ENCODE data around the gene AFF1. TPM values are rescaled to one million over a fixed set of nuclear protein-coding genes. Genes with fewer than 3 reads are reported as not detected.

AFF1 gene
- polyA plus RNA-seq, 1 donor (not counting 4 experiments of a cell fraction or from before 2014, with no cell fraction given), result 14.4 TPM

DNA sequence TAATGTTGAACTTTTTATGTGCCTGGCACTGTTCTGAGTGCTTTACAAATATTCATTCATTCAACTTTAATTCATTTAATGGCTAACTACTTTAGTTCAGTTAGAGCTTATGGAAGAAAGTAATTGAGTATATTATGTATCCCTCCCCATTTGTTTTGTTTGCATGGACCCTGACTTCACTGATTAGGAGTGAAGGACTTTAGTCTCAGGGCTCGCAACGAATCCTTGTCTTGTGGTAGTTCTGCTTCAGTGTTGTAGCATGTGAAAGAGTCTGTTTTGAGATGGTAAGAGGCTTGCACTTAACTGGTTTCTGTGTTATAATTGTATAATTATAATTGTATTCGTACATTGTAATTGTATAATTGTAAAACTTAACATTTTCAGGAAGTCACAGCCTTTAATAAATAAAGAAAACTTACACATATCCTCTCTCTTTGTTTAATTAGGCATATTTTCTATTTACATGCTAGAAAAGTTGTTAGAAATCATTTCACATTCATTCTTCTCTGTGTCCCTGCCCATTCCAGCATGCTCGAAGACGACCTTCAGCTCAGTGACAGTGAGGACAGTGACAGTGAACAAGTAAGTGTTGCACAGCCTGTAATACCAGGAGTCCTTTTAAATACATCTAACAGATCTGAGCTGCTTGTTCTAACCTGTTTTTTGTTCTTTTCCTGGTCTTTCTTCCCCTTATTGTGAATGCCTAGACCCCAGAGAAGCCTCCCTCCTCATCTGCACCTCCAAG, 170.5 kb downstream of the AFF1 start:
- Histone ChIP-seq H3K27me3 (ENCODE audit: control insufficient read depth, extremely low read depth, insufficient read depth, low read length) (no peaks in the 10 kb centered on the region), H3K4me1 (ENCODE audit: control insufficient read depth, extremely low read depth, insufficient read depth, low read length) (peaks cover 45% of the 10 kb centered on the region), H3K9me3 (ENCODE audit: control insufficient read depth, low read depth, low read length) (no peaks in the 10 kb centered on the region), H3K79me2 (ENCODE audit: control insufficient read depth, insufficient read depth, low read length) (no peaks in the 10 kb centered on the region), H2AFZ (ENCODE audit: control insufficient read depth, low read length) (no peak overlapping the region), H3K4me3 (ENCODE audit: control insufficient read depth in 2 of 3, extremely low read depth in 1 of 3, insufficient read depth in 2 of 3, low read depth in 1 of 3, low read length in 3 of 3) (no peak overlapping the region), H3K27ac (ENCODE audit: control insufficient read depth, insufficient read depth, low read length) (no peak overlapping the region), H3K4me2 (ENCODE audit: control insufficient read depth, extremely low read depth, insufficient read depth, low read depth, low read length) (no peak overlapping the region), H4K20me1 (ENCODE audit: control insufficient read depth, extremely low read depth, insufficient read depth, low read length) (no peaks in the 10 kb centered on the region), H3K9me1 (ENCODE audit: control insufficient read depth, extremely low read depth, insufficient read depth, low read length) (no peaks in the 10 kb centered on the region), H3K36me3 (ENCODE audit: control insufficient read depth in 2 of 2, extremely low read depth in 1 of 2, insufficient read depth in 2 of 2, low read length in 2 of 2) (peaks cover 3 to 6% of the 10 kb centered on the region in 2 experiments), H3K9ac (ENCODE audit: control insufficient read depth, extremely low read depth, insufficient read depth, low read length) (no peak overlapping the region)
- FAIRE-seq, result no peak
- no peak for TF ChIP-seq EZH2 (IDR thresholded peaks at IDR 0.05; ENCODE audit: low read length)
- TF ChIP-seq, protein P1, sequence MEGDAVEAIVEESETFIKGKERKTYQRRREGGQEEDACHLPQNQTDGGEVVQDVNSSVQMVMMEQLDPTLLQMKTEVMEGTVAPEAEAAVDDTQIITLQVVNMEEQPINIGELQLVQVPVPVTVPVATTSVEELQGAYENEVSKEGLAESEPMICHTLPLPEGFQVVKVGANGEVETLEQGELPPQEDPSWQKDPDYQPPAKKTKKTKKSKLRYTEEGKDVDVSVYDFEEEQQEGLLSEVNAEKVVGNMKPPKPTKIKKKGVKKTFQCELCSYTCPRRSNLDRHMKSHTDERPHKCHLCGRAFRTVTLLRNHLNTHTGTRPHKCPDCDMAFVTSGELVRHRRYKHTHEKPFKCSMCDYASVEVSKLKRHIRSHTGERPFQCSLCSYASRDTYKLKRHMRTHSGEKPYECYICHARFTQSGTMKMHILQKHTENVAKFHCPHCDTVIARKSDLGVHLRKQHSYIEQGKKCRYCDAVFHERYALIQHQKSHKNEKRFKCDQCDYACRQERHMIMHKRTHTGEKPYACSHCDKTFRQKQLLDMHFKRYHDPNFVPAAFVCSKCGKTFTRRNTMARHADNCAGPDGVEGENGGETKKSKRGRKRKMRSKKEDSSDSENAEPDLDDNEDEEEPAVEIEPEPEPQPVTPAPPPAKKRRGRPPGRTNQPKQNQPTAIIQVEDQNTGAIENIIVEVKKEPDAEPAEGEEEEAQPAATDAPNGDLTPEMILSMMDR (optimal IDR thresholded peaks at IDR 0.05 in 1 of 3, IDR thresholded peaks at IDR 0.05 in 1 of 3, conservative IDR thresholded peaks at IDR 0.05 in 1 of 3; ENCODE audit: extremely low read depth in 1 of 3, insufficient read depth in 2 of 3, low read length in 3 of 3), result no peak
- no peak for DNase-seq (ENCODE audit: low read depth, low spot score)
- dilution Hi-C loops (cut with MboI; ENCODE audit: extremely low pct_ligation_motif_present, low sequenced_read_pairs), result no loop called here

DNA sequence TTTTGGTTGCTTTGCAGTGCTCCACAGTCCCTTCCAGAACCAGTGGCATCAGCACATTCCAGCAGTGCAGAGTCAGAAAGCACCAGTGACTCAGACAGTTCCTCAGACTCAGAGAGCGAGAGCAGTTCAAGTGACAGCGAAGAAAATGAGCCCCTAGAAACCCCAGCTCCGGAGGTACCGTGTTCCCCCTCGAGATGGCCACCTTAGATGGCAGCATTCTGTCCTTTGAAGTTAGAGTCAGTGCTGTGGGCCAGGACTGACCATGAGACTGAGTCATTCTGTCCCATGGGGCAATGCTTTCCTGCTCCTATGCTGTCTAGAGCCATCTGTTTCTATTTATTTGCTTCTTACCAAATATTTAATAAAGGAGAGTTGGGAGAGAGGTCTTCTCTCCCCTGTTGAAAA, 173.3 kb downstream of the AFF1 start:
- no peak for DNase-seq (ENCODE audit: low read depth, low spot score)
- H3K4me2 ChIP-seq (ENCODE audit: control insufficient read depth, extremely low read depth, insufficient read depth, low read depth, low read length), result peak overlapping the region; percentile 29
- dilution Hi-C loops (cut with MboI; ENCODE audit: extremely low pct_ligation_motif_present, low sequenced_read_pairs), result no loop called here

More for the DNA sequence above, 173.3 kb downstream of the AFF1 start:
- peak overlapping the region in 1 of 3 experiments; percentile 1 for H3K4me3 ChIP-seq (ENCODE audit: control insufficient read depth in 2 of 3, extremely low read depth in 1 of 3, insufficient read depth in 2 of 3, low read depth in 1 of 3, low read length in 3 of 3)
- no peaks in the 10 kb centered on the region for H3K9me3 ChIP-seq (ENCODE audit: control insufficient read depth, low read depth, low read length)
- no peak overlapping the region for H3K9ac ChIP-seq (ENCODE audit: control insufficient read depth, extremely low read depth, insufficient read depth, low read length)
- H4K20me1 ChIP-seq (ENCODE audit: control insufficient read depth, extremely low read depth, insufficient read depth, low read length), result no peaks in the 10 kb centered on the region
- H3K79me2 ChIP-seq (ENCODE audit: control insufficient read depth, insufficient read depth, low read length), result no peaks in the 10 kb centered on the region
- H3K9me1 ChIP-seq (ENCODE audit: control insufficient read depth, extremely low read depth, insufficient read depth, low read length), result no peaks in the 10 kb centered on the region
- TF ChIP-seq EZH2 (IDR thresholded peaks at IDR 0.05; ENCODE audit: low read length), result no peak
- TF ChIP-seq, protein P1 (optimal IDR thresholded peaks at IDR 0.05 in 1 of 3, IDR thresholded peaks at IDR 0.05 in 1 of 3, conservative IDR thresholded peaks at IDR 0.05 in 1 of 3; ENCODE audit: extremely low read depth in 1 of 3, insufficient read depth in 2 of 3, low read length in 3 of 3), result no peak
- H3K27ac ChIP-seq (ENCODE audit: control insufficient read depth, insufficient read depth, low read length), result peak overlapping the region; percentile 10
- FAIRE-seq, result peak; percentile 92
- H2AFZ ChIP-seq (ENCODE audit: control insufficient read depth, low read length), result no peak overlapping the region
- H3K36me3 ChIP-seq (ENCODE audit: control insufficient read depth in 2 of 2, extremely low read depth in 1 of 2, insufficient read depth in 2 of 2, low read length in 2 of 2), result peaks cover 10 to 12% of the 10 kb centered on the region in 2 experiments
- H3K27me3 ChIP-seq (ENCODE audit: control insufficient read depth, extremely low read depth, insufficient read depth, low read length), result no peaks in the 10 kb centered on the region
- H3K4me1 ChIP-seq (ENCODE audit: control insufficient read depth, extremely low read depth, insufficient read depth, low read length), result peaks cover 31% of the 10 kb centered on the region

Data from keratinocyte (primary cell).